GM10248 (cell line): Measurements from ENCODE around the gene RGS2.

Experiments
- CTCF ChIA-PET: fragments of 300-600 bp; sonication (Branson Sonifier 250); formaldehyde crosslinking; extraction: SDS; loops from one replicate; lab custom pipeline; 2021; ENCODE audit warnings: antibody characterized with exemption; lab: Yijun Ruan, JAX
- POLR2A ChIA-PET: fragments of 350-650 bp; sonication (Branson Sonifier 250); formaldehyde crosslinking; extraction: SDS; loops from one replicate; lab custom pipeline; 2020; ENCODE audit warnings: antibody characterized with exemption; lab: Yijun Ruan, JAX
- DNase-seq: peaks from one replicate; pipeline ENCODE4 v3.0.0; 2012; ENCODE audit errors: extremely low spot score
- CTCF ChIP-seq: IDR thresholded peaks from 2 replicates; pipeline ENCODE4 v1.5.1; 2012; ENCODE audit warnings: mild to moderate bottlenecking, low read depth; ENCODE audit errors: extremely low read depth, missing control alignments, control extremely low read depth

The RGS2 gene, protein sequence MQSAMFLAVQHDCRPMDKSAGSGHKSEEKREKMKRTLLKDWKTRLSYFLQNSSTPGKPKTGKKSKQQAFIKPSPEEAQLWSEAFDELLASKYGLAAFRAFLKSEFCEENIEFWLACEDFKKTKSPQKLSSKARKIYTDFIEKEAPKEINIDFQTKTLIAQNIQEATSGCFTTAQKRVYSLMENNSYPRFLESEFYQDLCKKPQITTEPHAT

GRCh38 chr1:192808518-192809306 is at the start of gene RGS2:
Gene RGS2, plus strand, starts transcription at chr1:192809039. Its CDS starts 33 bp downstream, at chr1:192809072.
- ChIA-PET CTCF (interaction anchor here (1.0 to 1.7 kb wide), 4 partner anchors 11 to 313 kb away, joined by 3 to 4 read pairs (median 4); partner anchors contain the start of gene CDC73), POLR2A (interaction anchor here (0.6 to 1.9 kb wide), 4 partner anchors 249 to 1485 kb away, joined by 3 to 7 read pairs (median 6); partner anchors contain the start of gene UCHL5)

DNA sequence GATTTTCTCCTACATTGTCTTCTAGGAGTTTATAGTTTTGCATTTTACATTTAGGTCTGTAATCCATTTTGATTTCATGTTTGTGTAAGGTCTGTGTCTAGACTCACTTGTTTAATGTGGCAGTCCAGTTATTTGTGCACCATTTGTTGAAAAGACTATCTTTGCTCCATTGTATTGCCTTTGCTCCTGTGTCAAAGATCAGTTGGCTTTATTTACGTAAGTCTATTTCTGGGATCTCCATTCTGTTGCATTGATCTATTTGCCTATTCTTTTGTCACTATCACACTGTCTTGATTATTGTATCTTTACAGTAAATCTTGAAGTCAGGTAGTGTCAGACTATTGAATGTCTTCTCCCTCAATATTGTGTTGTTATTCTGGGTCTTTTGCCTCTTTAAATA is 49.7 kb upstream of the RGS2 start:
- ChIA-PET CTCF (no interaction called here), POLR2A (no interaction called here)
- TF ChIP-seq CTCF, result no peak
- DNase-seq, result no peak

More at GRCh38 chr1:192808518-192809306, at the start of gene RGS2:
- DNase-seq, result peak; percentile 91
- TF ChIP-seq CTCF, result peak; percentile 28

- DNase-seq, result no peak
- POLR2A ChIA-PET, result no interaction called here
- no peak for TF ChIP-seq CTCF
- CTCF ChIA-PET, result interaction anchor here (1.1 to 1.5 kb wide), 2 partner anchors 11 to 20 kb away, joined by 4 to 7 read pairs; no protein-coding TSS in a partner anchor
Observed at GRCh38 chr1:192762265-192762664, 46.6 kb upstream of the RGS2 start.

DNA sequence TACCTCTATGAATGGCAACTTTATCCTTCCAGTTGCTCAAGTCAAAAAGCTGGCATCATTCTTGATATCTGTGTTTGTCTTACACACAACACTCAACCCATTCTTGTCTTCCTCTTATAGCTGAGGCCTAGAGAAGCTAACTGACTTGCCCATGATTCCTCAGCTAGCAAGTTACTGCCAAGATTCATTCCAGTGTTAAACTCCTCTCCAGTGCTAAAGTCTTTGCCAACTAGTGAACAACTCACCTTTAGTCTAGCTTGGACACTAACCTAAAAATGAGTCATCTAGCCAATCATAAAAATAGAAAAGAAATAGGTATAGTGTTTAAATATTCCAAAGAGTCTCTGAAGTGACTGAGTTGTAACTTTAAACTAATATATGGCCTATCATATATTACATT is 45.6 kb upstream of the RGS2 start:
- TF ChIP-seq CTCF, result no peak
- CTCF ChIA-PET, result interaction anchor here (1.1 kb wide), 1 partner anchor 14 kb away, joined by 3 read pairs; no protein-coding TSS in a partner anchor
- DNase-seq, result no peak
- POLR2A ChIA-PET, result no interaction called here

- TF ChIP-seq CTCF, result no peak
- CTCF ChIA-PET, result interaction anchor here (1.1 kb wide), 1 partner anchor 15 kb away, joined by 3 read pairs; no protein-coding TSS in a partner anchor
- POLR2A ChIA-PET, result no interaction called here
- DNase-seq, result no peak
Observed at GRCh38 chr1:192763756-192764155, 45.1 kb upstream of the RGS2 start.

DNA sequence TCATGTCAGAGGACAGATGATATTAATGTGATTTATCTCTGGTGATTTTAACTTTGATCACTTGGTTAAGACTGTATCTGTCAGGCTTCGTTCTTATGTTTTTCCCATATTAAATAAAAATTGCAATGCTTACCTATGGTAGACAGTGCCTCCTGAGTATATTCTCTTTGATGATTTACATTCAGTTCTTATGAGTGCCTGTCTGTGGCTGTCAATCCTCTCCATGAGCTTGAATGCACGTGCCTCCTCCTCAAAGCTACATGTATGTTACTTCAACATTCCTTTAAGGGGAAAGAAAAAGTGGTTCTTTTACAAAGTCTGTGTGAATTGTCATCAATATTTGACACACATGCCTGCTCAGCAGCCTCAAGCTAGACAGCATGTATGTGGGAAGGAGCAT is 44.2 kb upstream of the RGS2 start:
- TF ChIP-seq CTCF, result no peak
- DNase-seq, result no peak
- ChIA-PET POLR2A (no interaction called here), CTCF (interaction anchor here (0.9 kb wide), 1 partner anchor 11 kb away, joined by 3 read pairs; no protein-coding TSS in a partner anchor)
